GM04503 (cell line): Measurements from ENCODE around the gene CEBPA.

Source experiments
- DNase-seq: peaks from one replicate; pipeline ENCODE4 v3.0.0-alpha.2; 2012; ENCODE audit warnings: low read depth

Gene CEBPA

GRCh38 chr19:33271246-33272021 lies 30.9 kb downstream of the CEBPA start:
- no peak for DNase-seq

- no peak for DNase-seq
Observed at GRCh38 chr19:33270769-33271168, 31.6 kb downstream of the CEBPA start.

GRCh38 chr19:33269016-33269415 lies 33.3 kb downstream of the CEBPA start:
- DNase-seq: no peak

DNA sequence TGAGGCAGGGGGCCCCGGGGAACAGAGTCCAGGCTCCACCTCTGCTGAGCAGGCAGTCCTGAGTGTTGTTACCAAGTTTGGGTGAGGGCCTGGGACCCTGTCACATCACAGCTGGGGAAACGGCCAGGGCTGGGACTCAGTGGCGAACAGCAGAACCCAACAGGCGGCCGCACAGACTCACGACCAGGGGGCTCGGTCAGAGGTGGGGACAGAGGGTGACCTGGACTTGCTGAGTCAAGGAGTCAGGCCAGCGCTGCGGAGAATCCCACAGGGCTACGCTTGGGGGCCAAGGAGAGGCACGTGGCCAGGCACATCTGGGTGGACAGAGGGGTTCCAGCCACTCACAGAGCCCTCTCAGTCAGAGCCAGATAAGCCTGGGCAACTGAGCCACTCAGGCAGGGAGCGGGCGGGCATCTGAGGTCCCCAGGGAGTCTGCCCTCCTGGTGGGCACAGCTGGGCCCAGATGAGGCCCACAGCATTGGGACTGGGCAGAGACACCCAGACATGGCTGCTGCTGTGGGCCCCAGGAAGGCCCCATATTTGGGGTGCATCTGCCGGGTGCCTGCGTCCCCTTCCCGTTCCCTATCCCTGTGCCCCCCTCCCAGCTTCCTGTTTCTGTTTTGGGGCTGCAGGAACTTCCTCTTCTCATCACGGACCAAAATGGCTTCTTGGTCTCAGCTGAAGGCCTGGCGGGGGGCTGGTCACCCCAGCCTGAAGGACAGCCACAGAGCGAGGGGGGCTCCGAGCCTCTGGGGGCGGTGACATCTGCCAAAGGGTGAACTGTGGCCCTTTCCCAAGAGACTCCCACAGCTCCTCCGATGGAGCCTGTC lies 34.0 kb downstream of the CEBPA start:
- DNase-seq: no peak

DNA sequence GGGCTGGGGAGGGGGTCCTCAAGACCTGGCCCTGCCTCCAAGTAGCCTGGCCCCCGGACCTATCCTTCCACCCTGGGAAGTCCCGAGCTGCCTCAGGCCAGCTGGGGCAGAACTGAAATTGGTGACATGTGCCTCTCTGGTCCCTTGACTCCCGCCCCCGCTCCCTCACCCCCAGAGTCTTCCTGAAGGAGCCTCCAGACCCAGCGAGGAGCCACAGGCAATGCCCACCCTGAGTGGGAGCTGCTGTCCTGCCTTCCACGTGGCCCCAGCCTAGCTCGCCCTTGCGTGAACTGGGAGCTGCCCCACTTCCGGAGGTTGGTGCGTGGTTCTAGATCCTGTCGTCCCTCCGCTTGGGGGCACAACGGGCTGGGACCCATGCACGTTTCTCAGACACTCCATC lies 34.6 kb downstream of the CEBPA start:
- no peak for DNase-seq

- no peak for DNase-seq
Observed at GRCh38 chr19:33266974-33267484, 35.3 kb downstream of the CEBPA start.

DNA sequence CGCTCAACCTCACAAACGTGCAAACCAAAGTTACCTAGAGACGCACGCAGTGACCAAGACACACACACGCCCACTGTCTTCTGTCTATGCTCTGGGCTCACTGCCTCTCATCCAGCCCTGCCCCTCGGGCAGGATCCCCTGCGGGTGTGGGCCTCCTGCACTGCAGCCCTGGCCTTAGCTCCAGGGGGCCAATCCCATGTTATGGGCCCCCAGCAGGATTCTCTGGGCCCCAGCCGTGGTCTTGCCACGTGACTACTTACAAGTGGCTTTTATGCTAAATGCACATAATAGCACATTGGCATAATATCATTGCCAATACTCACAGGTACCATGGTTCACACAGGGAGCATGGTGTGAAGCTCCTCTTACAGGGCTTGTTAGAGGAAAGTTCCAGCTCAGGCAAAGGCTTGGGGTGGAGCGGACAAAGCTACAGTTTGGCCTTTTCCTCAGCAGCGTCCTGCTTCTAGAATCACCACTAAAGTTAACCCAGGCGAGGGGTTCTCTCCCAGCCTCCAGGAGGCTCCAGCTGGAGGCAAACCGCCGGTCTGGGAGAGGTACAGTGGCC lies 37.4 kb downstream of the CEBPA start:
- no peak for DNase-seq

- no peak for DNase-seq
Observed at GRCh38 chr19:33263325-33264023, 38.9 kb downstream of the CEBPA start.

- DNase-seq: no peak
Observed at GRCh38 chr19:33261511-33262189, 40.7 kb downstream of the CEBPA start.

- DNase-seq: no peak
Observed at GRCh38 chr19:33260628-33261418, 41.5 kb downstream of the CEBPA start.

DNA sequence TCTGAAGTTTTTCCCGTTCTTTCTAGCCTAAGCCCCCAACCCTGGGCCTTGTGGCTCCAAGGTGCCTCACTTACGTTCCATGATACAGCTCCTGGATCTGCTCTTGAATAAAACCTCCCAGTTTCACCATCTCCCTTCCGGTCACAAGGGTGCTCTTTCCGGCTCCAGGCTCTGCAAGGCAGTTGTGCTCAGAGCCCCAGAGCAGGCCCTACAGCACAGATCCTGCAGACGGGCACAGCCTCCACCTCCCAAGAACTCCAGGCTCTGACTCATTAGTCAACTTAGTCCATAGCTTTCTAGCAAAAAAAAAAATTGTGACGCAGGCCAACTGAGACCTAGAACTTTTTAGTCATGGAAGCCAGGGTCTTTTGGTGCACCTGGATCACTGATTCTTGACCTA lies 42.8 kb downstream of the CEBPA start:
- DNase-seq: no peak

DNA sequence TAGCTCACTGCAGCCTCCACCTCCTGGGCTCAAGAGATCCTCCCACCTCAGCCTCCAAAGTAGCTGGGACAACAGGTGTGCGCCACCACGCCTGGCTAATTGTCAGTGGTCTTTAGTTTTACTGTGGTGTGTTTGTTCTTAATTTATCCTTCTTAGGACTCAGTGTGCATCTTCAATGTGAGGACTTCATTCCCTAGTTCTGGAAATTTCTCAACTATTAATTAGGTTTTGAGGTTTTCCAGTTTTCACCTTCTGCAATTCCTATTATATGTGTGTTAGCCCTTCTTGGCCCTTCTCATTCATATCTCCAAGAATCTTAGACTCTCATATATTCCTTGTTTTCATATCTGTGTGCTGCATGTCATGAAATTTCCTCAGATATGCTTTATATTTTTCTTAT lies 44.5 kb downstream of the CEBPA start:
- DNase-seq: no peak

DNA sequence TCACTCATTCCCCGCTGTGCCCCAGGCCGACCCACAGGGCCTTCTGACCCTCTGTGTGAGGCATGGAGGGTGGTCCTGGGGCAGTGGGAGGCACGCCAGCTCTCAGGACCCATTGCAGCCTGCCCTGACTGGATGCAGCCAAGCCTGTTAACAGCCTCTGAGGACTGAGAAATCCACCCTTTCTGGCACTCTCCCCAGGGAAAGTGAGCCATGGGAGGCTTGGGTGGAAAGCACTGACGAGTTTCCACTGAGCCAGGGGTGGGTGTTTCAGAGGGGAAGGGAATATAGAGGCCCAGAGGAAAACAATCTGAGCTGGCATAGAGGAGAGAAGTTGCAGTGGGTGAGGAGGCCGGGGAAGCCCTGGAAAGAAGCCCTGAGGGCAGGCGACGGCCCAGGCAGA lies 46.1 kb downstream of the CEBPA start:
- DNase-seq: no peak

- DNase-seq: no peak
Observed at GRCh38 chr19:33255781-33256180, 46.6 kb downstream of the CEBPA start.

DNA sequence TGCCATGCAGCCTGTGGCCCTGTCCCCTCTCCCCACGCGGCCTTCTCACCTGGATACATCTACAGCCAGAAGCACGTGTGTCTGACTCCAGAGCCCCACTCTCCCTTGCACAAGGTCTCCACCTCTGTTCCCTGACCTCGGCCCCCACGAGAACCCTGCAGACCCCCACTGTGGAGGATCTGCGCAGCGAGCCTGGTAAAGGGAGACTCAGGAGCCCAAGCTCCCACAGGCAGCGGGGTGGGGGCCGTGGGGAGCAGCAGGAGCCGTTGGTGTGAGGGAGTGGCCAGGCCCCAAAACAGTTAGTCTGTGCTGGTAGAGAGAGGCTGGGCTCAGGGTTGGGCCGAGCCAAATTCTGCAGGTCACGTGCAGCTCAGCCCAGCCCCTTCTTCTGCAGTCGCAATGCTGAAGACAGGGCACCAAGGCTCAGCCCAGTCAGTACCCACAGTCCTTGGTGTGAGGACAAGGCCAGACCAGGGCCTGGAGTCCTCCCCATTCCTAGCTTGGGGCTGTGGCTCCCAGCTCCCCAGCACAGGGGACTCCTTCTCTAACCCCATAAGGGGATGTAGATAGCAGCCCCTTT lies 48.0 kb downstream of the CEBPA start:
- DNase-seq: no peak

- DNase-seq: no peak
Observed at GRCh38 chr19:33252971-33253370, 49.4 kb downstream of the CEBPA start.

DNA sequence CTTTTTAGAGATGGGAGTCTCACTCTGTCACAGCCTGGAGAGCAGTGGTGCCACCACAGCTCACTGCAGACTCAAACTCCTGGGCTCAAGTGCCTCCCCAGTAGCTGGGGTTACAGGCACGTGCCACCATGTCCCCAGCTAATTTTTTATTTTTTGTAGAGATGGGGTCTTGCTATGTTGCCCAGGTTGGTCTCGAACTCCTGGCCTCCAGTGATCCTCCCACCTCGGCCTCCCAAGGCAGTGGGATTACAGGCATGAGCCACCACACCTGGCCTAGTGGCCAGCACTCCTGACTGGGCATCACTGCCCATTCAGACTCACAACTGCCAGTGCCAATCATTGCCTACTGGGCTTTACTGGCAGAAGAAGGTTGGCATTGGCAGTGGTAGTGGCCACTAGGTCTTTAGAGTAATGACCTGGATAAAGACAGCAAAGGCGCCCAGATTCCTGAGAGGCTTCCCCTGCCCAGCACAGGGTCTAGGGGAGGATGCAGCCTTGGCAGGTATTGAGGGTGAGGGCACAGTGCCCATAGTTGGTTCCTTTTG lies 49.8 kb downstream of the CEBPA start:
- DNase-seq: no peak

GRCh38 chr19:33251526-33252090 lies 50.7 kb downstream of the CEBPA start:
- DNase-seq: no peak

DNA sequence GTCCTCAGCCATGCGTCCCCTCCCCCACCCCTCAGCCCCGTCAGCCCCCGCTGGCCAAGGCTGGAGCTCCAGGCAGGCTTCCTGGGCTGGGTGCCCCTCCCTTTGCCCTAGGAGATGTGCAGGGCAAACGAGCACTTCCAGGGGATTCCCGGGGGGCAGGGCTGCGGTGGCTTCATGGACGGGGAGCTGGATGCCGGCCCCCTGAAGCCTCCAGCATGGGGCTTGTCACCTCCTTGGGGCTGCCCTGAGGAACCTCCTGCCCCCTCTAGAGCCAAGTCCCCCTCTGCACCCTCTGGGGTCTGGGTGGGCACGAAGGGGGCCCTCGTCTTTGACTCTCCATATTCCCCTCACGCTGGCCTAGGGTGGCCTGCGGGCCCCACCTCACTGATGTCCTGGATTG lies 51.3 kb downstream of the CEBPA start:
- no peak for DNase-seq

- DNase-seq: no peak
Observed at GRCh38 chr19:33250500-33250899, 51.8 kb downstream of the CEBPA start.
